GM13976 (cell line): ENCODE measurements around the gene LIPJ.

Source experiments
- DNase-seq: peaks from one replicate; pipeline ENCODE4 v3.0.0; 2012; ENCODE audit warnings: low spot score
- in situ Hi-C: fragments of 300-500 bp; cut with MboI; formaldehyde crosslinking; loops from one replicate; pipeline ENCODE4 v1.12.0; 2022; ENCODE audit warnings: low sequenced_read_pairs, mixed read lengths, inconsistent platforms; ENCODE audit not compliant: unreplicated experiment
- TF ChIP-seq, protein P1 (sequence below): IDR thresholded peaks from 2 replicates; pipeline ENCODE4 v1.5.1; 2012; ENCODE audit warnings: borderline replicate concordance, mild to moderate bottlenecking; ENCODE audit not compliant: insufficient read depth; ENCODE audit errors: extremely low read depth, missing control alignments, control extremely low read depth

The LIPJ gene

DNA sequence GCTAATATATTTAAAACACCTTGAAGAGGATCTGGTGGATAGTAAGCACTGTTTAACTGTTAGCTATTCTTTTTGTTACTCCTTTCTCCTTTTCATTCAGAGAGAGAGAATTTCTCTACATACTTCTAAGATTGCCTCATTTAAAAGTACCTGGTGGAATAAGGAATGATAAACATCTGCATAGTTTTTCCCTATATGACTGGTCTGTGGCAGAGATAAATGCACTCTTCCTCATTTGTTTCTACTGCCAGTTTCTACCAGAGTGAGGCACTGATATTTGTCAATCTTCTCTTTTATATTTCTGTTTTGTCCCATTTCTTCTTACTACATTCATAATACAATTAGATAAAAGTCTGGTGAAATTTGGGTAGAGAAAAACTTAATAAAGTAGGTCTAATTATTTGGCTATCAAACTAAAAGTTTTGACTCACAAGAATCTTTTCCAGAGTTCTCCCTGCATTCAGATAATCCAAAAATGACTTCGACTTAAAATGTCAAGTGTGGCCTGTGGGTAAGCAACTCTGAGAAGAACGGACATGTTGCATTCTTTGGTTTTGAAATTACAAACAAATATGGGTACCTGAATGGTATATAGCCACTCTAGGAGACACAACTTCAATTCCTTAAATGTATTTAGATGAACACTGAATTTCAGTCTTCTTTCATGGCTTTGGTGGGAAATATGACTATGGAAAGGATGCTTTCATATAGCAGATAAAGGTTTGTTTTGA is 42.3 kb upstream of the LIPJ start:
- TF ChIP-seq, protein P1, sequence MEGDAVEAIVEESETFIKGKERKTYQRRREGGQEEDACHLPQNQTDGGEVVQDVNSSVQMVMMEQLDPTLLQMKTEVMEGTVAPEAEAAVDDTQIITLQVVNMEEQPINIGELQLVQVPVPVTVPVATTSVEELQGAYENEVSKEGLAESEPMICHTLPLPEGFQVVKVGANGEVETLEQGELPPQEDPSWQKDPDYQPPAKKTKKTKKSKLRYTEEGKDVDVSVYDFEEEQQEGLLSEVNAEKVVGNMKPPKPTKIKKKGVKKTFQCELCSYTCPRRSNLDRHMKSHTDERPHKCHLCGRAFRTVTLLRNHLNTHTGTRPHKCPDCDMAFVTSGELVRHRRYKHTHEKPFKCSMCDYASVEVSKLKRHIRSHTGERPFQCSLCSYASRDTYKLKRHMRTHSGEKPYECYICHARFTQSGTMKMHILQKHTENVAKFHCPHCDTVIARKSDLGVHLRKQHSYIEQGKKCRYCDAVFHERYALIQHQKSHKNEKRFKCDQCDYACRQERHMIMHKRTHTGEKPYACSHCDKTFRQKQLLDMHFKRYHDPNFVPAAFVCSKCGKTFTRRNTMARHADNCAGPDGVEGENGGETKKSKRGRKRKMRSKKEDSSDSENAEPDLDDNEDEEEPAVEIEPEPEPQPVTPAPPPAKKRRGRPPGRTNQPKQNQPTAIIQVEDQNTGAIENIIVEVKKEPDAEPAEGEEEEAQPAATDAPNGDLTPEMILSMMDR, result no peak
- DNase-seq, result no peak

DNA sequence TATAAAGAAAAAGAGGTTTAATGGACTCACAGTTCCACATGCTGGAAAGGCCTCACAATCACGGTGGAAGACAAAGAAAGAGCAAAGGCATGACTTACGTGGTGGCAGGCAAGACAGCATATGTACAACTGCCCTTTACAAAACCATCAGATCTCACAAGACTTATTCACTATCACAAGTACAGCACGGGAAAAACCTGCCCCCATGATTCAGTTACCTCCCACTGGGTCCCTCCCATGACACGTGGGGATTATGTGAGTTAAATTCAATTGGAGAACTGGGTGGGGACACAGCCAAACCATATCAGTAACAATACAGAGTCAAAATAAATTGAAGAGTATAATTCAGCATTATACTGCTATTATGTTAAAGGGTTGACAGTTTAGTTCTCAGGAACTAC is 41.2 kb upstream of the LIPJ start:
- DNase-seq, result no peak
- TF ChIP-seq, protein P1, result no peak
- in situ Hi-C loops, result loop anchor here (10.0 kb wide), 1 partner anchor 151 kb away; no protein-coding TSS in a partner anchor

More for the DNA sequence above, 42.3 kb upstream of the LIPJ start:
- in situ Hi-C loops, result loop anchor here (10.0 kb wide), 1 partner anchor 150 kb away; no protein-coding TSS in a partner anchor

DNA sequence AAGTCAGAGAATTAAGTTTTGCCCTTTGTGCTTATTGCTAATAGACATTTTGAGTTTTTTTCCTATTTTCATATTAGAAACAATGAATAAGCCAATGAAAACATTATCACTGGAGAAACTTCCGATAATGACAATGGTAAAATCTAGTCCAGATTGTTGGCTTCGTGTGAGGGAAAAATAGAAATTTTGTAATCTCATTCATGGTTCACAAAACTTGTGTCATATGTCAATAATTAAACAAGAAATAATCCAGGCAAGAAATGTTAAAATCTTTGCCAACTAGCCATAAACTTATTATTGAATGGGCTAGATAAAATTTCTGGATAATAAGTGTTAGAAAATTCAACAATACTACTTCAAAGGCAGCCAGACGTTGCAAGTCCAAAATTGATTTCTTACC is 40.1 kb upstream of the LIPJ start:
- in situ Hi-C loops, result loop anchor here (10.0 kb wide), 1 partner anchor 152 kb away; no protein-coding TSS in a partner anchor
- TF ChIP-seq, protein P1, result no peak
- no peak for DNase-seq

DNA sequence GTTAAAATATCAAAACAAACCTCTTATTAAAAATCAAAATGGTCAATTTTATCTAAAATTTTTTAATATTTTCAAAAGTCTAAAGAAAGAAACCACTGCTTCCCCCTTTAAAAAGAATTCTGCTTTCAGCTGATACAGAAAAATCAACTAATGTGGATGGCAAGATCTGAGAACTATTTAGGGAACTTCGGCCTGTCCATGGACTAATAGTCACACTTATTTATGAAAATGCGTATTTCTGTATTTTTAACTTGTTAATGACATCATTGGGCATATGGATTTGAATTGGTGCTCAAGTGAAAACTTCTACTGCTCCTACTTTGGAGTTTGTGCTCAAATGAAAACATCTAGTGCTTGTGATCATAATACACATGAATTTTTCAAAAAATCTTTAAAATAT is 35.3 kb upstream of the LIPJ start:
- DNase-seq, result no peak
- TF ChIP-seq, protein P1, result no peak
- in situ Hi-C loops, result loop anchor here (10.0 kb wide), 2 partner anchors 436 to 696 kb away; no protein-coding TSS in a partner anchor

DNA sequence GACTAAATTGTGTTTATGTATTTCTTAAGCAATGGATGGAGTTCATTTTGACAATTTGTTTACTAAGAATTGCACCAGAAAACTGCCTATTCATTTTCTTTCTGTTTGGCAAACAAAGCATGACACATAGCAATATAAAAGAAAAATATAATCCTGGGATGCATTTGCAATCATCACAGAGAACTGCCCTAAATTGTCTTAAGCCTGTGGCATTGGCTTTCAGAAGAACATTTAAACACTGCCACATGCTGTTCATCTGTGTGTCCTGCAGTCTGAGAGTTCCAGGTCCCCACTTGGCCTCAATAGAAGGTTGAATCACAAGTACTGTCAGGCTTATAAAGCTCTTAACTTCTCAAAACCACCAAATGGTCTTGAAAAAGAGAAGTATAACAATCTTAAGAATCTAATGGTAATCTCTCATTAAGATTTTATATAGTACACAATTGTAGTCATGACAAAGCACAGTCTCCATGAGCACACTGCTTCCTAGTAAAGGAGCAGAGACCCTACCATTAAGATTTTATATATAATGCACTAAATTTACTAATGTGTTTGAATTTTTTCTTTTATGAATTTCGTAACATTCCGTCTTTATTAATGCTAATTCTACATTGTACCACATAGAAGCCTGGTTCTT is 33.3 kb upstream of the LIPJ start:
- peak; percentile 41 for DNase-seq
- TF ChIP-seq, protein P1, result peak; percentile 76
- in situ Hi-C loops, result loop anchor here (10.0 kb wide), 2 partner anchors 438 to 698 kb away; no protein-coding TSS in a partner anchor

DNA sequence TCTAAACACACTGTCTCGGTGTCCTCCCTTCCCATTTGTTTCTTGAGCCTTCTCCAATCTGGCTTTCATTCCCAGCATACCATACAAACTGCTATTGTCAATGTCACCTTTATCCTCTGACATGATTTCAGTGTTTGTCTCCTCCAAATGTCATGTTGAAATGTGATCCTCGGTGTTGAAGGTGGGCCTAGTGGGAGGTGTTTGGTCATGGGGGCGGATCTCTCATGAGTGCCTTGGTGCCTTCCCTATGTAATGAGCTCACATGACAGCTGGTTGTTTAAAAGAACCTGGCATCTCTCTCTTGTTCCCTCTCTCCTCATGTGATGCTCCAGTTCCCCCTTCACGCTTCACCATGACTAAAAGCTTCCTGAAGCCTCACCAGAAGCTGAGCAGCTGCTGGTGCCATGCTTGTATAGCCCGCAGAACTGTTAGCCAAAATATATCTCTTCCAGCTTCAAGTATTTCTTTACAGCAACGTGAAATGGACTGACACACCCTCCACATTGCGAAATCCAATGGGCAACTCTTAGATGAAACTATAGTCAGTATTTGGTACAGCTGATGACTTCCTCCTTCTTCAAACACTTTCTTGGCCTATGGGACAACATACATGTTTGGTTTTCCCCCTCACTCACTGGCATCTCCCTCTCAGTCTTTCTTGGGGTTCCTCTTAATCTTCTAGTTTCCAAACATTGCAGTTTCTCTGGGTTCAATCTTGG is 31.2 kb upstream of the LIPJ start:
- TF ChIP-seq, protein P1, result no peak
- in situ Hi-C loops, result loop anchor here (10.0 kb wide), 2 partner anchors 441 to 701 kb away; no protein-coding TSS in a partner anchor
- DNase-seq, result no peak
